HepG2 (cell line): ENCODE measurements around the gene KBTBD2. TPM values are rescaled to one million over a fixed set of nuclear protein-coding genes. Genes with fewer than 3 reads are reported as not detected.

Experiments used
- ATAC-seq: fragments of 200-7000 bp; cut with Tn5 transposase; 3 replicates; pipeline ENCODE4 v1.9.1; 2020; ENCODE audit warnings: mild to moderate bottlenecking, moderate library complexity
- BruUV-seq: library from RNA; stranded (reverse); fragments of 400-500 nt; replicated peaks from 2 replicates; lab custom pipeline; 2021; lab: Mats Ljungman, UMichigan
- CTCF ChIA-PET: fragments of 300-600 bp; formaldehyde crosslinking; extraction: SDS; loops from one replicate; lab custom pipeline; 2021; ENCODE audit warnings: low total read pairs, inconsistent platforms, low intra/inter-chr PET ratio; lab: Yijun Ruan, JAX
- POLR2A ChIA-PET: fragments of 350-600 bp; sonication (Branson Sonifier 250); formaldehyde crosslinking; loops from one replicate; lab custom pipeline; 2020; ENCODE audit warnings: antibody characterized with exemption, inconsistent platforms; lab: Yijun Ruan, JAX
- DNase-seq: peaks from one replicate; pipeline ENCODE4 v3.0.0-alpha.2; 2015; ENCODE audit warnings: low spot score
- FAIRE-seq: peaks from 3 replicates; lab custom pipeline; 2011; peaks lifted over from hg19 to GRCh38; lab: Jason Lieb, UNC
- H2AFZ ChIP-seq: one replicate; pipeline ENCODE4 v1.6.1; 2011; ENCODE audit warnings: low read length, inconsistent platforms
- H3K27ac ChIP-seq: fragments of 300-600 bp; 3 replicates; pipeline ENCODE4 v1.8.0; 2011; ENCODE audit warnings: mixed run types, mild to moderate bottlenecking, mixed read lengths, low read length, inconsistent platforms; ENCODE audit not compliant: insufficient read depth; ENCODE audit errors: extremely low read length
- H3K27me3 ChIP-seq, 2 experiments: fragments of 200-600 bp in 1 of 2; 2 replicates in 1 of 2; 3 replicates in 1 of 2; pipeline versions ENCODE4 v1.6.0 to v1.8.0; 2011; ENCODE audit warnings: low read length in 2 of 2, mild to moderate bottlenecking in 2 of 2, moderate library complexity in 2 of 2, inconsistent platforms in 1 of 2; ENCODE audit not compliant: insufficient read depth in 2 of 2, control insufficient read depth in 1 of 2
- H3K36me3 ChIP-seq, 2 experiments: fragments of 200-600 bp in 1 of 2; replicated peaks in 1 of 2; 2 replicates in 1 of 2; 3 replicates in 1 of 2; pipeline versions ENCODE4 v1.5.1 to v1.8.0; 2011; ENCODE audit warnings: low read length in 2 of 2, inconsistent platforms in 1 of 2; ENCODE audit not compliant: insufficient read depth in 2 of 2, control insufficient read depth in 1 of 2
- H3K4me1 ChIP-seq: 2 replicates; pipeline ENCODE4 v1.5.1; 2012; ENCODE audit warnings: low read length, inconsistent platforms; ENCODE audit not compliant: insufficient read depth
- H3K4me2 ChIP-seq: 2 replicates; pipeline ENCODE4 v1.6.0; 2011; ENCODE audit warnings: low read depth, low read length, inconsistent platforms
- H3K4me3 ChIP-seq, 3 experiments: fragments of 200-600 bp in 1 of 3; sonication (generic), shearing (Covaris generic) in 1 of 3; replicated peaks in 1 of 3; 2 replicates each; pipeline ENCODE4 v1.5.1; 2011 to 2016; ENCODE audit warnings: low read length in 3 of 3, inconsistent platforms in 2 of 3, low read depth in 2 of 3, mild to moderate bottlenecking in 2 of 3, control low read depth in 1 of 3, mixed read lengths in 1 of 3; ENCODE audit not compliant: insufficient read depth in 1 of 3
- H3K79me2 ChIP-seq: one replicate; pipeline ENCODE4 v1.6.1; 2011; ENCODE audit warnings: low read length, inconsistent platforms; ENCODE audit not compliant: insufficient read depth
- H3K9ac ChIP-seq: 2 replicates; pipeline ENCODE4 v1.6.0; 2011; ENCODE audit warnings: mild to moderate bottlenecking, low read depth, low read length, inconsistent platforms; ENCODE audit not compliant: insufficient read depth
- H3K9me3 ChIP-seq: 2 replicates; pipeline ENCODE4 v1.5.1; 2012; ENCODE audit warnings: mild to moderate bottlenecking, low read length
- H4K20me1 ChIP-seq: 2 replicates; pipeline ENCODE4 v1.6.0; 2011; ENCODE audit warnings: inconsistent platforms, mild to moderate bottlenecking, low read length, moderate library complexity; ENCODE audit not compliant: insufficient read depth
- CEBPB ChIP-seq: IDR thresholded peaks from 2 replicates; pipeline ENCODE4 v1.6.1; 2011; ENCODE audit warnings: low read depth, low read length, improper control_type of control experiment, borderline replicate concordance
- ELF3 ChIP-seq: IDR thresholded peaks from 2 replicates; pipeline ENCODE4 v1.6.1; 2016; ENCODE audit warnings: missing genetic modification reagents, missing compliant biosample characterization
- FOXA1 ChIP-seq, 2 experiments: fragments of 450-650 bp in 1 of 2; sonication (generic) in 1 of 2; formaldehyde crosslinking in 1 of 2; IDR thresholded peaks; 2 replicates each; pipeline versions ENCODE4 v1.4.0 to v1.6.1; 2016 to 2020; ENCODE audit warnings: missing genetic modification reagents in 1 of 2
- GATAD2A ChIP-seq: IDR thresholded peaks from 2 replicates; pipeline ENCODE4 v1.6.1; 2016
- IRF1 ChIP-seq: sonication (generic); formaldehyde crosslinking; IDR thresholded peaks from 2 replicates; pipeline ENCODE4 v1.4.0; 2020; ENCODE audit warnings: low read depth, mild to moderate bottlenecking, missing genetic modification reagents
- MAFF ChIP-seq: IDR thresholded peaks from 2 replicates; pipeline ENCODE4 v1.6.1; 2011; ENCODE audit warnings: low read depth, low read length, improper control_type of control experiment
- MAFK ChIP-seq, 2 experiments: IDR thresholded peaks in 1 of 2; conservative IDR thresholded peaks in 1 of 2; 2 replicates each; pipeline ENCODE4 v1.6.1; 2011; ENCODE audit warnings: improper control_type of control experiment in 2 of 2, low read length in 2 of 2
- NFE2 ChIP-seq: sonication (generic); formaldehyde crosslinking; IDR thresholded peaks from 2 replicates; pipeline ENCODE4 v1.4.0; 2020; ENCODE audit warnings: missing genetic modification reagents
- NFE2L2 ChIP-seq: fragments of 150-350 bp; IDR thresholded peaks from 2 replicates; pipeline ENCODE4 v1.6.1; 2014; ENCODE audit warnings: low read length
- NR2F6 ChIP-seq, 2 experiments: IDR thresholded peaks; 2 replicates each; pipeline ENCODE4 v1.6.1; 2016; ENCODE audit warnings: antibody characterized with exemption in 1 of 2, mild to moderate bottlenecking in 1 of 2
- ONECUT2 ChIP-seq: sonication (generic); formaldehyde crosslinking; IDR thresholded peaks from 2 replicates; pipeline ENCODE4 v1.4.0; 2020; ENCODE audit warnings: missing genetic modification reagents
- PHF8 ChIP-seq: sonication (generic); formaldehyde crosslinking; IDR thresholded peaks from 2 replicates; pipeline ENCODE4 v1.5.0; 2020; ENCODE audit warnings: missing genetic modification reagents
- SAP130 ChIP-seq: IDR thresholded peaks from 2 replicates; pipeline ENCODE4 v1.6.1; 2016; ENCODE audit warnings: low read depth
- SNAI1 ChIP-seq: sonication (generic); formaldehyde crosslinking; IDR thresholded peaks from 2 replicates; pipeline ENCODE4 v1.5.0; 2020; ENCODE audit warnings: mild to moderate bottlenecking, missing genetic modification reagents, borderline replicate concordance
- THAP11 ChIP-seq: IDR thresholded peaks from 2 replicates; pipeline ENCODE4 v1.6.1; 2016; ENCODE audit warnings: missing biosample characterization, missing genetic modification reagents
- ZNF326 ChIP-seq: sonication (generic); formaldehyde crosslinking; IDR thresholded peaks from 2 replicates; pipeline ENCODE4 v1.4.0; 2020; ENCODE audit warnings: missing genetic modification reagents, borderline replicate concordance
- ZNF530 ChIP-seq: sonication (generic); formaldehyde crosslinking; IDR thresholded peaks from 2 replicates; pipeline ENCODE4 v1.5.0; 2020; ENCODE audit warnings: low read depth, mild to moderate bottlenecking, missing genetic modification reagents
- WGBS: methylation state at CpG from one replicate; pipeline ENCODE4 v1.1.6; 2017; ENCODE audit warnings: low lambda C conversion rate; 5-methylcytosine and 5-hydroxymethylcytosine counted together
- in situ Hi-C: cut with HindIII; loops from 2 replicates; pipeline ENCODE4 v1.10.0; 2017; ENCODE audit warnings: low pct_unique_long_range_greater_than_20kb; ENCODE audit not compliant: extremely low pct_ligation_motif_present
- intact Hi-C: fragments of 100-400 bp; cut with micrococcal nuclease; formaldehyde crosslinking; loops from one replicate; pipeline ENCODE4 v1.10.0; 2022; ENCODE audit not compliant: unreplicated experiment
- polyA plus RNA-seq, 8 experiments: library from polyadenylated mRNA; depleted of rRNA in 3 of 8; stranded (reverse) in 7 of 8; unstranded in 1 of 8; fragments of >200 nt; fragmentation: Illumina TruSeq in 4 of 8; extraction: Trizol in 4 of 8; gene quantifications; 2 replicates each; pipeline versions ENCODE4 v1.2.1 to v1.2.3, GENCODE V29; 2011 to 2016; ENCODE audit warnings: low read depth in 4 of 8, missing spikeins in 1 of 8, mixed read lengths in 1 of 8; ENCODE audit not compliant: insufficient read depth in 1 of 8
- total RNA-seq, 5 experiments: library from RNA; depleted of rRNA; stranded (reverse); fragments of >200 nt; fragmentation: Illumina TruSeq; extraction: Trizol; gene quantifications; 2 replicates each; pipeline ENCODE4 v1.2.3, GENCODE V29; 2016; ENCODE audit warnings: low read depth in 1 of 5
- TF ChIP-seq, protein P1 (sequence below): sonication (generic); formaldehyde crosslinking; IDR thresholded peaks from 2 replicates; pipeline ENCODE4 v1.4.0; 2020; ENCODE audit warnings: mild to moderate bottlenecking, missing genetic modification reagents

Gene KBTBD2
- total and polyA plus RNA-seq, 2 of the 13 experiments (the other 11 are each of a cell fraction or from before 2014, with no cell fraction given) = 24.0 to 25.2 TPM

GRCh38 chr7:32881074-32881982, 10.2 kb downstream of the KBTBD2 start:
- 94% methylated on average over 2 of the region's 2 CpGs for WGBS
- Histone ChIP-seq H3K4me3 (no peak overlapping the region), H3K9ac (no peak overlapping the region), H3K79me2 (peaks cover 90% of the 10 kb centered on the region), H3K36me3 (peaks cover 0 to 4% of the 10 kb centered on the region in 2 experiments; a peak in 2 of 5 replicates), H2AFZ (no peak overlapping the region), H4K20me1 (peaks cover 36% of the 10 kb centered on the region), H3K27ac (peak overlapping the region; percentile 30), H3K4me2 (no peak overlapping the region), H3K27me3 (no peaks in the 10 kb centered on the region), H3K9me3 (no peaks in the 10 kb centered on the region), H3K4me1 (peaks cover 58% of the 10 kb centered on the region)
- intact Hi-C loops = no loop called here
- ChIA-PET CTCF (no interaction called here), POLR2A (no interaction called here)
- no peak for ATAC-seq
- in situ Hi-C loops = no loop called here
- TF ChIP-seq ZNF326 (no peak), SNAI1 (CRISPR knock-in tag) (no peak), CEBPB (peak; percentile 64)
- FAIRE-seq = no peak
- no TSS peak for BruUV-seq
- no peak for DNase-seq

DNA sequence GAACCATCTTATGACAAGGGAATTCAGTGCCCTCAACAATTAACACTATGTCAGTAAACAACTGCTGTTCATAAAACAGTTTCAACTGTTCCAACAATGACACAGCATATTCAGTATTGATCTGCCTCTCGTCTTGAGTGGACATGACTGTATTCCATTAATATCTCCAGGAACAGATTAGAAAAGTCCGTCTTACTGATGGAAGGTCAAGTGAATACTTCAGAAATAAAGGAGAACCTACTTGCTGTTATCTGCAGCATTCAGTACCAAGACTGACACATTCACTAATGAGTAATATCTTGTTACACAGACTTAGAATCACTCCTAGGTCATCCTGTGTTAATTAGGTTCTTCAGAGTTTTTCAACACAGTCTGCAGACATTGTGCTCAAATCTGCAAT, 12.1 kb downstream of the KBTBD2 start:
- Histone ChIP-seq H4K20me1 (peaks cover 27% of the 10 kb centered on the region), H3K9ac (no peak overlapping the region), H3K27me3 (no peaks in the 10 kb centered on the region), H3K4me2 (no peak overlapping the region), H3K4me3 (no peak overlapping the region), H3K79me2 (peaks cover 79% of the 10 kb centered on the region), H3K9me3 (no peaks in the 10 kb centered on the region), H3K36me3 (peaks cover 0 to 19% of the 10 kb centered on the region in 2 experiments; a peak in 4 of 5 replicates), H2AFZ (no peak overlapping the region), H3K4me1 (peaks cover 45% of the 10 kb centered on the region), H3K27ac (peak overlapping the region; percentile 47)
- in situ Hi-C loops (no loop called here), intact Hi-C loops (no loop called here)
- WGBS = 41% methylated on average over 2 of the region's 2 CpGs
- ChIA-PET CTCF (no interaction called here), POLR2A (no interaction called here)
- no TSS peak for BruUV-seq
- FAIRE-seq = no peak
- ATAC-seq = peak; percentile 31; the same call in 1 of the 3 replicates
- DNase-seq = no peak
- TF ChIP-seq THAP11 (CRISPR knock-in tag) (0 out of 2 replicates have a peak, but pooled peaks have one; percentile 24), ZNF530 (CRISPR knock-in tag) (no peak), ONECUT2 (CRISPR knock-in tag) (peak; percentile 72; the same call in 1 of the 2 replicates), ELF3 (0 out of 2 replicates have a peak, but pooled peaks have one; percentile 10), IRF1 (CRISPR knock-in tag) (no peak), NR2F6 (IDR thresholded peaks at IDR 0.05) (no peak), NR2F6 (CRISPR knock-in tag; IDR thresholded peaks at IDR 0.05) (no peak), GATAD2A (peak; percentile 77), SAP130 (CRISPR knock-in tag) (peak; percentile 39; the same call in 1 of the 2 replicates), NFE2L2 (peak; percentile 97), MAFF (peak; percentile 80), MAFK (conservative IDR thresholded peaks at IDR 0.05 in 1 of 2, IDR thresholded peaks at IDR 0.05 in 1 of 2; ENCODE audit: low read length in 2 of 2) (peak; percentile 72 to 83), FOXA1 (IDR thresholded peaks at IDR 0.05) (no peak), FOXA1 (CRISPR knock-in tag; IDR thresholded peaks at IDR 0.05) (0 out of 2 replicates have a peak, but pooled peaks have one; percentile 30), PHF8 (CRISPR knock-in tag) (no peak), NFE2 (CRISPR knock-in tag) (peak; percentile 83)
- TF ChIP-seq, protein P1, sequence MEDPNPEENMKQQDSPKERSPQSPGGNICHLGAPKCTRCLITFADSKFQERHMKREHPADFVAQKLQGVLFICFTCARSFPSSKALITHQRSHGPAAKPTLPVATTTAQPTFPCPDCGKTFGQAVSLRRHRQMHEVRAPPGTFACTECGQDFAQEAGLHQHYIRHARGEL (CRISPR knock-in tag) = no peak
